Renal cortical epithelial cell (primary cell): Measurements from ENCODE around the gene POU6F1. TPM values are rescaled to one million over a fixed set of nuclear protein-coding genes. Genes with fewer than 3 reads are reported as not detected.
"Not testable (repeated sequence)": the region's sequence is repeated elsewhere in the genome, so short reads cannot be mapped to it uniquely, and the experiment has no call there.

Experiments used
- DNase-seq: peaks from one replicate; pipeline ENCODE4 v3.0.0-alpha.2; 2011; ENCODE audit warnings: low read depth
- total RNA-seq: library from RNA; depleted of rRNA; stranded (reverse); fragments of >200 nt; gene quantifications from 2 replicates; pipeline ENCODE4 v1.2.3, GENCODE V29; 2014

The POU6F1 gene
- total RNA-seq, 1 donor from 2014 or later, result 2.6 TPM

DNA sequence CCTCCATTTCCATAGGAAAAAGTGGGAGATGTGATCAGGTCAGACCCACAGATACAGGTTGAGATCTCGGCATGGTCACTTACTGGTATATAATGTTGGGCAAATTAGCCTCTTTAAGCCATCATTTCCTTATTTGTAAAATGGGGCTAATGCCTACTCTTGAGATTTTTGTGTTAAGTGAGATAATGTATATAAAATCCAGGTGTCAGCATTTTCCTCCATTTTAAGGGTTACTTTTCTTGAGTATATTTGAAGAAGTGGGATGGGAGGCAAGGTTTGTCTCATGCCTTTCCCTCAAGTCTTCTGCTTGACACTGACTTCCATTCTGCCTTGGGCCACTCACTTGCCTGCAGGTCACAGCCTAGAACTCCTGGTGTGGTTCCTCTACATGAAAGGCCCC lies 10.1 kb upstream of the POU6F1 start:
- no peak for DNase-seq

DNA sequence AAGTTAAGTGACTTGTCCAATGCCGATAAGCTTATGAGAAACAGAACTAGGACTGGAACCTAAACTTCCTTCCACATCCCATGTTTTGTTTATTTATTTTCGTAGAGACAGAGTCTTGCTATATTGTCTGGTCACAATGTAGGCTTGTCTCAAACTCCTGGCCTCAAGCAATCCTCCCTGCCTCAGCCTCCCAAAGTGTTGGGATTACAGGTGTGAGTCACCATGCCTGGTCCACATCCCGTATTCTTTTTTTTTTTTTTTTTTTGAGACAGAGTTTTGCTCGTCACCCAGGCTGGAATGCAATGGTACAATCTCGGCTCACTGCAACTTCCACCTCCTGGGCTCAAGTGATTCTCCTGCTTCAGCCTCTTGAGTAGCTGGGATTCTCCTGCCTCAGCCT lies 9.2 kb upstream of the POU6F1 start:
- DNase-seq, result not testable (repeated sequence)

DNA sequence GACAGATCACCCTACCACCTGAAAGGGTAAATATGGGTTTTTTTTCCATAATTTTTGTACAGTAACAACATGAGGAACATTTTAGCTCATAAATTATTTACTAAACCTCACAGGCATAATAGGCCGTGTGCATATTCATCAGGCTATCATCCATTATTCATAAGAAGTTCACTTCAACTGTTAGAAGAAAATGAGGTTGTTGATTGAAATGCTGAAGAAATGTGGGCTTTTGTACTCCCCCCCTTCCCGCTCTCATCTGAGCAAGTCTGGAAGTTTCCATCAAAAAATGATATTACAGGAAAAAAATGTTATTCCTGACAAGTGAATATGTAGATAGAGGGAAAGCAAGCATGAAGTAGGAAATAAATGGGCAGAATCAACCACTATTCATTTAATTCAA lies 7.9 kb upstream of the POU6F1 start:
- no peak for DNase-seq

DNA sequence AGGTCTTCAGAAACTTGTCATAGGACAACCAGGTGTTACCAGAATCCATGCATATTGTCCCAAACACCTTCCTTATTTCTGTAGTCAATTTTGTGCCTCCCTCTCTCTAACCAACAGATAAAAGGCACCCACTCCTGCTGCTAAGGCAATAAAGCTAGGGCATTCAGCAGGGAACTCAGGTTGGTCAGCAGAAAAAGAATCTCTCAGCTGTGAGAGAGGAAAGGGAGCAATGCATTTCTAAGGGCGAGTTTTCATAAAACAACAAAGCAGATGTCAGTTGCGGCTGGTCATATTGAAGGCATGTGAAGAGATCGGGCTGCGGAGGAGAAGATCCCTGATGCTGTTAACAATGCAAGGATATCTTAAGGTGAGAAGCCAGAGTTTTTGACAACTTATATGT lies 7.4 kb upstream of the POU6F1 start:
- no peak for DNase-seq

GRCh38 chr12:51224625-51225024 lies 6.8 kb upstream of the POU6F1 start:
- DNase-seq, result no peak

GRCh38 chr12:51222461-51222860 lies 4.6 kb upstream of the POU6F1 start:
- peak; percentile 61 for DNase-seq

DNA sequence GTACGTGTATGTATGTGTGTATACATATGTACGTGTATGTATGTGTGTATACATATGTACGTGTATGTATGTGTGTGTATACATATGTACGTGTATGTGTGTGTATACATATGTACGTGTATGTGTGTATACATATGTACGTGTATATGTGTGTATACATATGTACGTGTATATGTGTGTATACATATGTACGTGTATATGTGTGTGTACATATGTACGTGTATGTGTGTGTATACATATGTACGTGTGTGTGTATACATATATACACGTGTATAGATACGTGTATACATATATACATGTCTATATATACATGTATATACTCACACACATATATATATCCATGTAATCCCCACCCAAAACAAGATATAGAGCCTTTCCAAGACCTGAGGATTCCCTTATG lies 2.0 kb upstream of the POU6F1 start:
- DNase-seq, result not testable (repeated sequence)

- no peak for DNase-seq
Measured at GRCh38 chr12:51219322-51219721, 1.5 kb upstream of the POU6F1 start.

DNA sequence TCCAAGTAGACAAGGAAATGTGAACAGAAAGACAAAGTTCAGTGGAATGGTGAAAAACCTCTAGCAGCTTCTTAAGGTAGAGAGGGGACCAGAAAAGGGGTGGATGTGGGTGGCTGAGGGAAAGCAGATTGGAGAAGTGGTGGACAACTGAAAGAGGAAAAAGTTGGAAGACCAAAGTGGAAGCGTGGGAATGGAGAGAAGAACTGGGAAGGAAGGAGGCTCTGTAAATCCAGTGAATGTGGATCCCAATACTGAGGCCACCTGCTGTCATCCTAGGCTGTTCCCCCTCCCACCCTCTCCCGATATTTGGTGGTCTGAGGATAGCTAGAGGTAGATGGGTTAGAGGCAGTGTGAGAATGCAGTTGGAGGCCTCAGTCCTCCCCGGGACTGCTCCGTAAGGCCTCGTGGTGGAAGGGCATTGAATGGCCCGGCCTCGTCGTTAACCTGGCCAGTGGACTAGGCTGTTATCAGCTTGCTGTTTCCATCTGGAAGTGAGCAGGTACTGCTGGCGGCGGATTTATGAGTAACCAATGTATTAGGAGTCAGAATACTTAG lies 822 bp upstream of the POU6F1 start:
- peak; percentile 61 for DNase-seq

GRCh38 chr12:51217133-51217967 lies 512 bp downstream of the POU6F1 start:
- DNase-seq, result no peak

- no peak for DNase-seq
Measured at GRCh38 chr12:51216642-51217041, 1.2 kb downstream of the POU6F1 start.

DNA sequence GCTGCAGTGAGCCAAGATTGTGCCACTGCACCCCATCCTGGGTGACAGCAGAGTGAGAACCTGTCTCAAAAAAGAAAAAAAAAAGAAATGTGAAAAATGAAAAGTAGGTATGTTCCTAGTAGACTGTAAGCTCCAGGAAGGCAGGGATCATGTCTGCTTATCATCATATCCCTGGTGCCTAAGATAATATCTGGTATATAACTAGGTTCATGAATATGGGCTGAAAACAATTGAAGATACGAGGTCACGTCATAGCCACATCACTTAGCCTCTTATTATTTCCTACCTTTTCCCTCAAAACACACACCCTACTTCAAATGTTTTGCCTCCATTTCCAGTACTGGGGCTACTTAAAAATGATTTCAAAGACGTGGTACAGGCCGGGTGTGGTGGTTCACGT lies 3.0 kb downstream of the POU6F1 start:
- no peak for DNase-seq

DNA sequence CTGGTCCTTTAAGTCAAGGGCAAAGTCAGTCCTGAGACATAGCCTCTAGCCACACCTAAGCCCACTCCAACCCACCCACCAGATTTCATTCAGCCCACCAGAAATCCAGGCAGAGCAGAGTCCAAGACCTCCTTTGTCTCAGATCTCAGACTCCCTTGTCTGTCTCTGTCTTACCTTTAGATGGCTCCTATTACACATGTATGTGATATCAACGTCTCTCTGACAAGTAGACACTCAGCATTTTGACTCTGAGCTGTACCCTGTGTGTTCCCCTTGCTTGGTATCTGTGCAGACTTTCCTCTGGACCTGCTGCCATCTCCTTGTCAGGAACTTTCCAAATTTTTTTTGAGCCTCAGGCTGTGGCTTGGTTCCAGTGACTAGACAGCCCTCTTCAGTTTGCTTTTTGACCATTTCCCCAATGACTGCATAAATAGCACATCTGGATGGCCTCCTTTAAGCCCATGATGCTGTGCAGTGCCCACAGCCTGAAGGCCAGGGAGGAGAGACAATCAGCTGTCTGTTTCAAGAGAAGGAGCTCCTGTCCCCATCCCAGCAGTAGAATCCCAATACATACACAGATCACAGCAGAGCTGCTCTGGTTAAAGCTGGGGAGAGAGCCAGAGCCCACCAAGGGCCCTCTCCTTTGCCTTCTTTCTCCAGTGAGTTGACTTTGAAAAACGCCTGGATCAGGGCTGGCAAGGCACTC lies 7.0 kb downstream of the POU6F1 start:
- no peak for DNase-seq

- no peak for DNase-seq
Measured at GRCh38 chr12:51209259-51209658, 8.6 kb downstream of the POU6F1 start.

- no peak for DNase-seq
Measured at GRCh38 chr12:51208016-51208660, 9.7 kb downstream of the POU6F1 start.

- no peak for DNase-seq
Measured at GRCh38 chr12:51205350-51205749, 12.5 kb downstream of the POU6F1 start.

- DNase-seq, result no peak
Measured at GRCh38 chr12:51202718-51203117, 15.1 kb downstream of the POU6F1 start.

GRCh38 chr12:51200806-51201205 lies 17.1 kb downstream of the POU6F1 start:
- DNase-seq, result no peak

DNA sequence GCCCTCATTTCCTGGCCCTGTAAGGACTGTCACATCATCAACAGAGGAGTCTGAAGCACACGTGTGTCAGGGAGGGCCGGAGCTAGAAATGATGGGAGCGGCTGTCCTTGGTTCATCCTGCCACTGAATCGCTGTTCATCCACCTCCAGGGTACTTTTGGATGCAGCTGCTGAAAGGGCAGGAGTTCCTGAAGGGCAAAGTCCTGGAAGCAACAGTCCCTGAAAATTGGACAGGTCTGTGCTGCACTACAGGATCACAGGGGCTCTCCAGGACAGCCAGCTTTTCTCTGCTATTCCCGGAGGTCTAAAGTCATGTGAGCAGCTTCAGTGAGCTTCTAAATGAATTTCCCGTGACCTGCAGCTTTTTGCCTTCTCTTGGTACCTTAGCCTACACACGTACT lies 17.7 kb downstream of the POU6F1 start:
- no peak for DNase-seq

- DNase-seq, result no peak
Measured at GRCh38 chr12:51199366-51199945, 18.4 kb downstream of the POU6F1 start.

- no peak for DNase-seq
Measured at GRCh38 chr12:51198568-51199365, 19.1 kb downstream of the POU6F1 start.
